NCI-H1092 treated with DMSO at 0.1 percent for 48 hours (cell line): Measurements from ENCODE around the gene DENND6B.
"Not testable (repeated sequence)": the region's sequence is repeated elsewhere in the genome, so short reads cannot be mapped to it uniquely, and the experiment has no call there.

ENCODE experiments used
- DNase-seq: peaks from one replicate; lab custom pipeline; 2025; lab: John Stamatoyannopoulos, UW

DENND6B gene

DNA sequence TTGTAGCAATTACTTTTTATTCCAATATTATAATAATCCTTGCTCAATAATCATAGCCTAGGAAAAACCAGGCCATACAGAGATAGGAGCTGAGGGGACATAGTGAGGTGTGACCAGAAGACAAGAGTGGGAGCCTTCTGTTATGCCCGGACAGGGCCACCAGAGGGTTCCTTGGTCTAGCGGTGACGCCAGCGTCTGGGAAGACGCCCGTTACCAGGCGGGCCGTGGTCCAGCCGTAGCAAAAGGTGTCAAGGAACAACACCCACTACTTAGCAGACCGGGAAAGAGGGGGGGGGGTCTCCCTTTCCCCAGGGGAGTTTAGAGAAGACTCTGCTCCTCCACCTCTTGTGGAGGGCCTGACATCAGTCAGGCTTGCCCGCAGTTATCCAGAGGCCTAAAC lies 53.5 kb downstream of the DENND6B start:
- not testable (repeated sequence) for DNase-seq

DNA sequence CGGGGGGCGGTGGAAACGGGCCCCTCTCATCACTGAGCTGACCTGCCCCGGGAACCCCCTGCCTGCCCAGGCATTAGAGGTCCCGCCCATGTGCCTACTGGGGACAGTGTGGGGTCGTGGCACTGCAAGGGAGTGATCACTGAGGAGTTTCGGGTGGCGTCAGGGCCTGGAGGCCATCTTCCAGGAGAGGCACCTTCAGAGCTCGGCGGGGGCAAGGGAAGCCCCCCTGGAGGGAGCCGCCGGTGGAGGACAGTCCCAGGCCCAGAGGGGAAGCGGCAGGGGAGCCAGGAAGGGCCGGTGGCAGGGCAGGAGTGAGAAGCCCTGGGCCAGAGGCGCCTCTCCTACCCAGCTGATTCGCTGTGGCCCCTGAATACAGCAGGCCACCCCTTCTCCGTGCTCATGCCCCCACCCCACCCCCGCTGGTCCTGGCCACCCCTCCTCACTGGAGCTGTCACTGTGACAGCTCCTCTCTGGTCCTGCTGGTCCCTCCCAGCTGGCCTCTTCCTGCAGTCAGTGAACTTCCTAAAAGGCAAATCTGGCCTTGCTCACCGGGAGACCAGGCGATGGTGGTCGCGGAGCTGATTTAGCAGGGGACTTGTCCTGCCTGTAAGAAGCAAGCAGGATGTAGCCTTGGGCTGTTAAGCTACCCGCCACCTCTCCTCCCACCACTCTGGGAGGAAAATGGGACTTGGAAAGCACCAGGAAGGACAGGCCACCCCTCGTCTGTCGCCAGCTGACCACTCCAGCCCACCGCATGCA lies 54.6 kb downstream of the DENND6B start:
- DNase-seq = no peak

DNA sequence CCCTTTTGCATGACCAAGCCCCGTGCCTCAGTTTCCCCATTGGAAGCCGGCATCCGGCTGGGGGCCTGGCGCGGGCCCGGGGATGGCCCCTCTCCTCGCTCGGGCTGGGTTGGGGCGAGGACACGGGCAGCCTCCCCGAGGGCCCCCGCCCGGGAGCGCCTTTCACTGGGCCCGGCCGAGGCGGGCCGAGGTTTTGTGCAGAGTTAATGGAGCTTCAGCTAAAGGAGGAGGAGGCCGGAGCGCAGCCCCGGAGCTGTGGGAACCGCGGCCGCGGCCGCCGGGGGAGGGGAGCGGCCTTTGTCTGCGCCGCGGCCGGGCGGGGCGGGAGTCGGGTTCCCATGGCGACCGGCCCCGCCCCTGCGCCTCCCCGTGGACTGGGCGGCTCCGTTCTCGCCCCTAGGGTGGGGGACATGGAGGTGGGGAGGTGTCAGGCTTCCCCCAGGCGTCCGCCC lies 55.3 kb downstream of the DENND6B start:
- no peak for DNase-seq

DNA sequence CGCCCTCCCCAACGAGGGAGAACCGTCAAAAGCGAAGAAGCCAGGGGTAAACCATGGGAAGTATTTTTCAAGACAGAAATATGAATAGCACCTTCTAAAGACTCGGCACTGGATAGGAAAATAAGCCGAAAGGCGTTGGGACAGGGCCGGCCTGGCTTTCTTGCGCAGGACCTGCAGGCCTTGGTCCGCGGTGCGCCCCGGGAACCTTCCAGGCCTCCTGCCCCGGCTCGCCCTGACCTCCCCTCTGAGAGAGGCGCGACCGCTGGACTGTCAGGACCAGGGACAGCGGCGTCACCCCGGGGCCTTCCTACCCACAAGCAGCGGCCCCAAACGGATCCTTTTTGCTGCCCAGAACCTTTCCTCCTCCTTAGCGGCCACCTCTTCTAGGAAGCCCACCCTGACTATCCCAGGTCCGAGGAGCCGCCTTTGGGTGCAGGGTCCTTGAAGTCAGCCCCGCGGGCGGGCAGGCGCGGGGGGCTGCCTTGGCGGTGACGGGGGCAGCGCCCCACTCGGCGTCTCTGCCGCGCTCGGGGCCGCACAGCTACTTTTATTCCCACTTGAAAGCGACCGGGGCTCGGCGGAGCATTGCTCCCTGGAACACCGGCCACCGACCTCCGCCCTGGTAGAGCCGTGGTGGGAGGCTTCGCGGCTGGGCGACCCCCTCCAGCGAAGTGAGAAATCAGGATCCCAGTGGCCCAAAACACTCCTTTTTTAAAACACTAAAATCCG lies 56.0 kb downstream of the DENND6B start:
- DNase-seq = no peak

DNA sequence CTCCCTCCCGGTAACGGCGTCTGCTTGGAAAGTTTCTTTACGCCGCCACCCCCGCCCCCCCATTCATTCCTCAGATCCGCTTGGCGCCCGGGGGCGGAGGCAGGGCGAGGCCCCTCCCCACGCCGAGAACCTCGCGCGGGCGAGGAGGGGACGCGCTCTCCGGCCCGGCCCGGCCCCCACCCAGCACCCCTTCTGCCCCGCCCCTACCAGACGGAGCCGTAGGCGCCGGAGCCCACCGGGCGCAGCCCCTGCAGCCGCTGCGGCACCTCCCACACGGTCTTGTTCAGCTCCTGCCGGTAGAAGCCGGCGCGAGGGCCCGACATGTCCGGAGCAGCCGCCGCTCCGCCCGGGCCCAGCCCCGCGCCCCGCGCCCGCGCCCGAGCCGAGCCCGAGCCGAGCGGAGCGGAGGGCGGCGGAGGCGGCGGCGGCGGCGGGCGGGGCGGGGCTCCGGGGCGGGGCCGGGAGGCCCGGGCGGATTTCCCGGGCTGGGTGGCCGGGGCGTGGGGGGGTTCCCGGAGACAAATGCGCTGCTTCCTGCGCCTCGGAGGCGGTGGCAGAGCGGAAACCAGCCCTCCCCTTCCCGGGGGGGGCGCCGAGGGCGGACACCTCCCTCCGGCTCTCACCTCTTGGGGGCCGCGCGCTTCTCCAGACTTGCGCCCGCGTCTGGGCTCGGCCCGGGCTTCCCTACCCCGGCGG lies 56.7 kb downstream of the DENND6B start, which contains the start of gene MAPK11:
TSS of gene MAPK11 (minus strand) at position 411 of the 696 bp plus-strand sequence. CDS start at position 323, 88 bp downstream.
- no peak for DNase-seq

DNA sequence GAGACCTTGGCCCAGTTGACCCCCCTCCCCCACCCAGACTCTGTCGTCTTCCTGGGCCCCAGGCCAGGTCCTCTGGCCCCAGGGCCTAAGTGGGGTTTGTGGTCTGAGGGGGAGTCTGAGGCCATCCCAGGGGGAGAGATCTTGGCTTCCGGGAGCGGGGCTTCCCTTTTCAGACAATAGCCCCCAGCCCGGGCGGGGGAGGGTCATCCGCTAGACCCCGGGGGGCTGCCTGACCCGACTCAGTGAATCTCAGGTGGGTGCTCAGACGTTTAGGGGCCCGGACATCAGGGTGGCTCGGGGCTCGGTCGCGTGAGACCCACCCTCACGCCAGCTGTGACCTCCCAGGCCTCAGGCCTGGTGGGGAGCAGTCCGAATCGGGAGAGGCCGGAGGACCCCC lies 57.2 kb downstream of the DENND6B start:
- no peak for DNase-seq

DNA sequence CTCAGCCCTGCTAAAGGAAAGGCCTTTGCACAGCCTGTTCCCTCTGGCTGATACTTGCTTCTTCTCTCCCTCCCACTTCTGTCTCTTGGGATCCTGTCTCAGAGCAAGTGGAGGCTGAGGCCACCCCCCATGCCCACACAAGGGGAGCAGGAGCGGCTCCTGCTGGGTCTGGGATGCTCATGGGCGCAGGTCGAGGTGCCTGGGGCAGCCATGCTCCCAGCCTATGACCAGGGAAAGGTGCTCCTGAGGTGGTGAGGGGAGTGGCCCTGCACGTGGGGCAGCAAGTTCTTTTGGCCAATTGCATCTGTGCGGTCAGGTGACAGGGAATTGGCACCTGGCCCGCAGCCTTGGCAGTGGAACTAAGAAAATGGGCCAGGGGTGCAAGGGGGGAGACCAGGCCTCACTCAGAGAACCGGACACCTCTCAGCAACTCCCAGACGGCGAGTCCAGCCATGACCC lies 58.1 kb downstream of the DENND6B start:
- DNase-seq = no peak

DNA sequence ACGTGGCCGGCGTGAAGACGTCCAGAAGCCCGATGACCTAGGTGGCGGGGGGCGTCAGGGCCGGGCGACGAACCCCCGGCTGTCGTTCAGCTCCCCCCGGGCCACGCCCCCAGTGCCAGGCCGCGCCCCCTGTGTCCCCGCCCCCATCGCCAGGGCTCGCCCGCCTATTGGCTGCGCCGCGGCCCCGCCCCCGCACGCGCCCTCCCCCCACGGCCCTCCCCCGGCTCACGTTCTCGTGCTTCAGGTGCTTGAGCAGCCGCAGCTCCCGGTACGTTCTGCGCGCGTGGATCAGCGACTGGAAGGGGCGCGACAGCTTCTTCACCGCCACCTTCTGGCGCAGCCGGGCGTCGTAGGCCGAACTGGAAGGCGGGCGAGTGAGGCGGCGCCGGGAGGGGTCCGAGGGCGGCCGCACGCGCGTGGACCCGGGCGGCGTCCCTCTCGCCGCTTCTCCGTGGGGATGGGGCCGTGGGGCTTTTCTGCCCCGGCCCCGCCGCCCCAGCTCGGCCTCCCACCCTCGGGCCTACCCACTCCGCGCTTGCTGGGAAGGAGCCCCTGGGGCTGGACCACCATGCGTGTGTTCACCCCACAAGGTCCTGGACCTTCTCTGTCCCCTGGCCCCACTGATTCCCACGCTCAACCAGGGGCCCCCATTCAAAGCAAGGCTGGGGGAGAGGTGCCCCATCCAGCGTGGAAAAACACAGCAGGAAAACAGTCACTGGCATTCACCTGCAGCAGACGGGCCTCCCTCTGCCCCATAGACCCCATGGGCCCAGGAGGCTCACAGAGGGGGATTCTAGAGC lies 59.0 kb downstream of the DENND6B start:
- DNase-seq = no peak

DNA sequence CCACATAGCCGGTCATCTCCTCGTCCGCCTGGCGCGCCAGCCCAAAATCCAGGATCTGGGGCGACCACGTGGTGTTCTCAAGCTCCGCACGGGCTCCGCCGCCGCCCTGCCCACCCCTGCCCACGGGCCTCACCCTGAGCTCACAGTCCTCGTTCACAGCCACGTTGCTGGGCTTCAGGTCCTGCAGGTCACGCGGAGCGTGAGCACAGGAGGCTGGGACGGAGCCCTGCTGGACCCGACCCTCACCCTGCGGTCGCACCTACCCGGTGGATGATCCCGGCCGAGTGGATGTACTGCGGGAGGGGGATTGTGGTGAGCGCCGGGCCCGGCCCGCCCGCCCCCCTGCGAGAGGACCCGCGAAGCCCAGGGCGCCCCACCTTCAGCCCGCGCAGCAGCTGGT lies 59.8 kb downstream of the DENND6B start:
- no peak for DNase-seq

DNA sequence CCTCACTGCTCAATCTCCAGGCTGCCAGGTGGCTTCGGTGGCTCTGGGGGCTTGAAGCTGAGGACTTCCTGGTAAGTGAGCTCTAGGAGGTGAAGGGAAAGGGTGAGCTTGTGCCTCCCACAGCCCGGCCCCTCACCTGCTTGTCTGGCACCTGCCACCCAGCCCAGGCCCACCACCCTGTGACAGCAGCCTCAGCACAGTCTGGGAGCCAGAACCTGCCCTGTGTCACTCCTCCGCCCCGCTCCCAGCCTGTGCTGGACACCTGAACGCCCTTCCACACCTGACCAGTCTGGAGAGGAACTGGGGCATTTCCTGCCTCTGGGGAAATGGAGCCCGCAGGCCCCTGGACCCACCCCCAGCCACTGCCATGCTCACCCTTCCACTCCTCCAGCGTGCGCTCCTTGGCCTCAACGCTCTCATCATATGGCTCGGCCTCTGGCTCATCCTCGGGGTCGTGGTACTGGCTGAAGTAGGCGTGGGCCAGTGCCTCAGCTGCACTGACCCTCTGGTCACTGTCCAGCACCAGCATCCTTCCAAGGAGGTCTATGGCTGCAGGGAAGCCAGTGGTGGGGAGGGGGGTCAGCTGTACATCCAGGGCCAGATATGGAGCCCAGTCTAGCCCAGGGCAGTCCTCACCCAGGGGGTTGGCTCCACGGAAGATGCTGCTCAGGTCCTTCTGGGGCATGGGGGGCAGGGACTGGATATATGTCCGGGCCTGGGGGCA lies 61.7 kb downstream of the DENND6B start:
- DNase-seq = no peak

DNA sequence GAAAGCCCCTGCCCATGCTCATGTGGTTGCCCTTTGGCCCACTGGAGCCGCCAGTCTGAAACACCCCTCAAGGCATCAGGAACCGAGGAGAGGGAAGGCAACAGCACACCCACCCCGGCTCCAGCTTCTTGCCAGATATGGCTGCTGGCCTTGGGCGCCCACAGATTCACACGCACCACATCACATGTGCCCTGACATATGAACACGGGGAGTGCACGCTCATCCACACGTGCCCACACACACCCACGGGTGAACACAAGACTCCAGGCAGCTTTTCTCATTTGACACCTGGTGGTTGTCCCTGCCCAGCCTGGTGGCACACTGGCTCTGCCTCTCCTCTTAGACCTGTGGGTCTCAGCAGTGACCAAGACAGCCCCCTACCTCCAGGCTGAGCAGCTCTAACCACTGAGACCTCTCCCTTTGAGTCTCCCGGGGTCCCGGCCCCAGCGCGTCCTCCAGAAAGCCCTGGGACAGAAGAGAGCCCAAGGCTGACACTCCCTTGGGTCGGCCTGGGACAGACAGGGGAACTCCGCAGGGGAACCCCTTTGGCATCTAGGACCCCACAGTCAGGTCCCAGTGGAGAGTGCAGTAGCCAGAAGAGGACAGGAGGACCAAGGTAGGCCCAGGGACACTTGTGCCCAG lies 62.6 kb downstream of the DENND6B start:
- no peak for DNase-seq

DNA sequence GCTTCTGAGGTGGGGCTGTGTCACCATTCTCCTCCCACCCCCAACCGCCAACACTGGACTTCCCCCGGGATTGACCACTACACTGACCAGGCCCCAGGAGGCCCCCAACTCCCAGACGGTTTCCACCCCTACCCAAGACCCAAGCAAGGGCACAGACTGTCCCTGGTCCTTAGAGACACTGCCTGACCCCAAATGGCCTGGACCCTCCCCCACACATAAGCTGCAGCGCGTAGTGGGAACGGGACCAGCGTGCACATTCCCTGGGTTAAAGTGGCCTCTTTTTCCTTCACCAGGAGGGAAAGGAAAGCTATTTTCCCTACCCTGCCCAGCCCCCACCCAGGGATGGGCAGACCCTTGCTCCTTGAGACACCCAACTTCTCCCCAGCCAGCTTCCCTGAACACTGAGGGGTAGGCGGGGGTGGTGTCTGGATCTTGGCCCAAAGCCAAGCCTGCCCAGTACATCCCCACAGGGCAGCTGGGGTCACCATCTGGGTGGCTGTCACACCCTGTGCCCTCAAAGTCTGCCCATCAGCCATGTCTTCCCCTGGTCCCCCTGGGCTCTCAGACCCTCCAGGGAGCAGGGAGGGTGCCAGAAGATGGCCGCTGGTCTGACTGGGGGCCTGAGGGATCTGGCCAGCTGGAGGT lies 63.7 kb downstream of the DENND6B start:
- DNase-seq = no peak

DNA sequence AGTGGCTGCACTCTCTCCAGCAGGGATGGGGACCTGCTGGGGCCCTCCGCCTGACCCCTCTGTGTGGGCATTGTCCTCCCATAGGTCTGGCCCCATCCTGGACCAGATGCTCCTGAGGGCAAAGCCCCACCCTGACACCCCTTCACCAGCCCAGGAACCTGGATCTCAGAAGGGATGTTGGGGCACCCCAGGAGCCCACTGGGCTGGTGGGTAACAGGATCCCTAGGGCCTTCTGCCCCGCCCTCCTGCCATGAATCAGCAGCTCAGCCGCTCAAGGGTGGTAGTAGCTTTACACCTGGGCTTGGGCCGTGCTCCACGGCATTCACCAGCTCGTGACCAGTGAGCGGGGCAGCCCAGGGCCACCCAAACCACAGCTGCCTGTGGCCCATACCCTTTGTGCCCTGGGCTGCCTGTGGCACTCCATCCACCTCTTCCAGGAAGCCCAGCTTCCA lies 64.3 kb downstream of the DENND6B start:
- no peak for DNase-seq

DNA sequence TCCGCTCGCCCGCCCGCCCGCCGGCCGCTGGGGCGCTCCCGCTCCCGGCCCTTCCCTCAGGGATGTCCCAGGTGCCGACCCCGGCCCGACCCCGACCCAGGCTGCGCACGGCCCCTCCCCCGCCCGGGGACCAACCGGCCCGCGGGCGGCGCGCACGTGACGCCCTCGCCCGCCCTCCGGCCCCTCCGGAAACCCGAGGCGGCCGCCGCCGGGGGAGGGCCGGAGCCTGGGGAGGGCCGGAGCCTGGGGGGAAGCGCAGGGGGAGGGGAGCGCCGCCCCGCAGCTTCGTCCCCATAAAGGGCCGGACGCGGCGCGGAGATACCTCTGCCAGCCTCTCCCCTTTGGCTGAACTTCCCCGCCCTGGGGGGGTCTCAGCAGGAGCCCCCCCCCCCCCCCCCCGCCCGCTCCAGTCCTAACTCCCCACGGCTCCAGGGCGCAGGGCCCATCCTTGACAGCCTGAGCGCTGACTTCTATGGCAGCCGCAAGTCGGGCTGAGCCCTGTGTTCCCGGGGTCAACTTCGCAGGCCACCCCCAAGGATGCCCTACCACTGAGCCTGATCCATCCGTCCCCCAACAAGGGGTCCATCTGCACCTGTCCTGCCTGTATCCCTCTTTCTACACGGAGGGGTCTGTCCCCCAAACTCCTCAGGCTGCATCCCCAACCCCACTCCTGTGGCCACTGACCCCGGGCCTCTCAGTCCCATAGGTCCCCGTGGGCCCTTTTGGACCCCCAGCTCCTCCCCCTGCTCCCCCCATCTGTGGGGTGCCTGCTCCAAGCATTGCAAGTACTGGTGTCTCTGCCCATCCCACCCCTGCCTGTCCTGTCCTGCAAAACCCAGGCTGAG lies 65.0 kb downstream of the DENND6B start, which contains the start of gene MAPK12:
TSS of gene MAPK12 (minus strand) at position 69 of the 845 bp plus-strand sequence. CDS start 174 bp downstream, outside the sequence.
- no peak for DNase-seq

DNA sequence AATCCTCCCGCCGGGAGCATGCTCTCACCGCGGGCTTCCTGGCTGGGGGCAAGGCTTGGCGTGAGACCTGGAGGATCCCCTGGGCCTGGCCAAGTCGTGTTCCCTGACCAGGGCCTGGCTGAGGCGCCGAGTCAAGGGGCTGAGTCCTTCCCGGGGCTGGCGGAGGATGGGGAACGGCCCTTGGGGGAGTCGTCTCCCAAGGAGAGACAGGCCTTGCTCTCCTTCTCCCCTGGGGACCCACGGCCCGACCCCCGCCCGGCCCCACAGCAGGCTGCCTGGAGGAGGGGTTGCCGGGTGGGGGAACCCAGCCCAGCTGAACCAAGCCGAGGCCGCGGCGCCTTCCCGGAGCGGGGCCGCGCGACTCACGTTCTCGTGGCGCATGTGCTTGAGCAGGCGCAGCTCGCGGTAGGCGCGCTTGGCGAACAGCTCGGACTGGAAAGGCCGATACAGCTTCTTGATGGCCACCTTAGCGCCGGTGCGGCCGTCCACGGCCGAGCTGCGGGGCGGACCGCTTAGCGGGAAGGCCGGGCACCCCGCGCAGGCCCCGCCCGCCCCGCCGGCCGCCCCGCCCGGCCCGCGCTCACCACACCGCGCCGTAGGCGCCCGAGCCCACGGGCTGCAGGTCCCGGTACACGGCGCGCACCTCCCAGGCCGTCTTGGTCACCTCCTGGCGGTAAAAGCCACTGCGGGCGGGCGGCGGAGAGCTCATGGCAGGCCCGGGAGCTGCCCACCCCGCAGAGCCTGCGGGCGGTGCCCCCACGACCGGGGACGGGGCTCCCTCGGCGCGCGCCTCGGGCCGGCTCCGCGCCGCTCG lies 65.8 kb downstream of the DENND6B start:
- no peak for DNase-seq

DNA sequence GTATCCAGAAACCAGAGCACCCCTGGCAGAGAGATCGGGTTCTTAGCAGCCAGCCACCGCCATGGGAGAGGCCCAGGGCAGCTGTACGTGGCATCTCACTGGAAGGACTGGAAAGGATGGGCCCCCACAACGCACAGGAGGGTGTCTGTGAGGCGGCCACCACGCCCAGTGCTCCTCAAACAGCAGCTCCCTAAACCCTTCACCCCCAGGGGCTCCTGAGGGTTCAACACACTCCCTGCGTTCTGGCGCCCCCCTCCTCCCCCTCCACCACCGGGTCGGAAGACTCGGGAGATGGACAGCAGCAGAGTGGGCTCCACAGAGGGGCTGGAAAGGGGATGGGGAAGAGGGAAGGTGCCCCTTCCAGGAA lies 66.4 kb downstream of the DENND6B start:
- DNase-seq = no peak

DNA sequence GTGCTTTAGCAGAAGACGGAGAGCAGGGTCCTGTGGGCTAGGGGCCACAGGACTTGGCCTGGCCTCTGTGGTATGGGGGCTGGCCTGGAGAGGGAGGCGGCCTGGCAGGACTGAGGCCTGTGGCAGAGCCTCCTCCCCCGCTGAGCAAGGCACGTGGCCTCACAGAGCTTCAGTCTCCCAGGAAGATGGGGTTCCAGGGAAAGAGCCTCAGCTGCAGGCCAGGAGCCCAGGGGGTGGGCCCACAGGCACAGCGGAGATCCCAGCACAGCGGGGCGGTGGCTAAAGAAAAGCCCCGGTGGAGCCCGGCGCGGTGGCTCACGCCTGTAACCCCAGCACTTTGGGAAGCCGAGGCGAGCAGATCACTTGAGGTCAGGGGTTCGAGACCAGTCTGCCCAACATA lies 67.5 kb downstream of the DENND6B start:
- DNase-seq = no peak
